ENCODE data around the gene NOS1AP.

Gene NOS1AP

GRCh38 chr1:162218546-162218945 lies 149.1 kb downstream of the NOS1AP start:
- H3K27ac ChIP-seq (ENCODE audit: low read depth, low read length): no peak overlapping the region
- H3K79me2 ChIP-seq (ENCODE audit: control insufficient read depth, insufficient read depth, low read length, unreplicated experiment): no peaks in the 10 kb centered on the region
- peaks cover 8% of the 10 kb centered on the region for H3K27me3 ChIP-seq (ENCODE audit: insufficient read depth, low read length)
- H3K36me3 ChIP-seq (ENCODE audit: insufficient read depth, low read length): no peaks in the 10 kb centered on the region
- H3K4me3 ChIP-seq (ENCODE audit: low read depth, low read length): no peak overlapping the region
- H2AFZ ChIP-seq (ENCODE audit: low read length, unreplicated experiment): no peak overlapping the region
- no peaks in the 10 kb centered on the region for H3K4me1 ChIP-seq (ENCODE audit: control insufficient read depth, insufficient read depth, low read length, unreplicated experiment)

- Histone ChIP-seq H2AFZ (ENCODE audit: low read length, unreplicated experiment) (no peak overlapping the region), H3K27ac (ENCODE audit: low read depth, low read length) (no peak overlapping the region), H3K4me1 (ENCODE audit: control insufficient read depth, insufficient read depth, low read length, unreplicated experiment) (no peaks in the 10 kb centered on the region), H3K79me2 (ENCODE audit: control insufficient read depth, insufficient read depth, low read length, unreplicated experiment) (no peaks in the 10 kb centered on the region), H3K4me3 (ENCODE audit: low read depth, low read length) (no peak overlapping the region), H3K27me3 (ENCODE audit: insufficient read depth, low read length) (peaks cover 4% of the 10 kb centered on the region), H3K36me3 (ENCODE audit: insufficient read depth, low read length) (no peaks in the 10 kb centered on the region)
Observed at GRCh38 chr1:162218975-162219374, 149.5 kb downstream of the NOS1AP start.

GRCh38 chr1:162219461-162219860 lies 150.0 kb downstream of the NOS1AP start:
- H3K4me3 ChIP-seq (ENCODE audit: low read depth, low read length): no peak overlapping the region
- H3K27me3 ChIP-seq (ENCODE audit: insufficient read depth, low read length): no peaks in the 10 kb centered on the region; the same call in 1 of the 2 replicates
- H2AFZ ChIP-seq (ENCODE audit: low read length, unreplicated experiment): no peak overlapping the region
- no peaks in the 10 kb centered on the region for H3K36me3 ChIP-seq (ENCODE audit: insufficient read depth, low read length)
- no peak overlapping the region for H3K27ac ChIP-seq (ENCODE audit: low read depth, low read length)
- H3K4me1 ChIP-seq (ENCODE audit: control insufficient read depth, insufficient read depth, low read length, unreplicated experiment): no peaks in the 10 kb centered on the region
- H3K79me2 ChIP-seq (ENCODE audit: control insufficient read depth, insufficient read depth, low read length, unreplicated experiment): no peaks in the 10 kb centered on the region

- no peak overlapping the region for H3K27ac ChIP-seq (ENCODE audit: low read depth, low read length)
- no peak overlapping the region for H3K4me3 ChIP-seq (ENCODE audit: low read depth, low read length)
- H3K4me1 ChIP-seq (ENCODE audit: control insufficient read depth, insufficient read depth, low read length, unreplicated experiment): no peaks in the 10 kb centered on the region
- no peaks in the 10 kb centered on the region; the same call in 1 of the 2 replicates for H3K27me3 ChIP-seq (ENCODE audit: insufficient read depth, low read length)
- no peaks in the 10 kb centered on the region for H3K79me2 ChIP-seq (ENCODE audit: control insufficient read depth, insufficient read depth, low read length, unreplicated experiment)
- H2AFZ ChIP-seq (ENCODE audit: low read length, unreplicated experiment): no peak overlapping the region
- H3K36me3 ChIP-seq (ENCODE audit: insufficient read depth, low read length): no peaks in the 10 kb centered on the region
Observed at GRCh38 chr1:162220009-162220539, 150.6 kb downstream of the NOS1AP start.

- Histone ChIP-seq H2AFZ (ENCODE audit: low read length, unreplicated experiment) (no peak overlapping the region), H3K79me2 (ENCODE audit: control insufficient read depth, insufficient read depth, low read length, unreplicated experiment) (no peaks in the 10 kb centered on the region), H3K4me3 (ENCODE audit: low read depth, low read length) (no peak overlapping the region), H3K4me1 (ENCODE audit: control insufficient read depth, insufficient read depth, low read length, unreplicated experiment) (no peaks in the 10 kb centered on the region), H3K27me3 (ENCODE audit: insufficient read depth, low read length) (no peaks in the 10 kb centered on the region; the same call in 1 of the 2 replicates), H3K27ac (ENCODE audit: low read depth, low read length) (no peak overlapping the region), H3K36me3 (ENCODE audit: insufficient read depth, low read length) (no peaks in the 10 kb centered on the region)
Observed at GRCh38 chr1:162222014-162222413, 152.5 kb downstream of the NOS1AP start.

GRCh38 chr1:162222730-162223129 lies 153.2 kb downstream of the NOS1AP start:
- no peak overlapping the region for H3K27ac ChIP-seq (ENCODE audit: low read depth, low read length)
- no peak overlapping the region for H3K4me3 ChIP-seq (ENCODE audit: low read depth, low read length)
- no peak overlapping the region for H2AFZ ChIP-seq (ENCODE audit: low read length, unreplicated experiment)
- no peaks in the 10 kb centered on the region for H3K4me1 ChIP-seq (ENCODE audit: control insufficient read depth, insufficient read depth, low read length, unreplicated experiment)
- no peaks in the 10 kb centered on the region for H3K36me3 ChIP-seq (ENCODE audit: insufficient read depth, low read length)
- H3K27me3 ChIP-seq (ENCODE audit: insufficient read depth, low read length): no peaks in the 10 kb centered on the region; the same call in 1 of the 2 replicates
- no peaks in the 10 kb centered on the region for H3K79me2 ChIP-seq (ENCODE audit: control insufficient read depth, insufficient read depth, low read length, unreplicated experiment)

- Histone ChIP-seq H3K27ac (ENCODE audit: low read depth, low read length) (no peak overlapping the region), H3K4me1 (ENCODE audit: control insufficient read depth, insufficient read depth, low read length, unreplicated experiment) (no peaks in the 10 kb centered on the region), H3K4me3 (ENCODE audit: low read depth, low read length) (no peak overlapping the region), H3K27me3 (ENCODE audit: insufficient read depth, low read length) (no peaks in the 10 kb centered on the region; the same call in 1 of the 2 replicates), H3K36me3 (ENCODE audit: insufficient read depth, low read length) (no peaks in the 10 kb centered on the region), H2AFZ (ENCODE audit: low read length, unreplicated experiment) (no peak overlapping the region), H3K79me2 (ENCODE audit: control insufficient read depth, insufficient read depth, low read length, unreplicated experiment) (no peaks in the 10 kb centered on the region)
Observed at GRCh38 chr1:162223488-162223887, 154.0 kb downstream of the NOS1AP start.

GRCh38 chr1:162224267-162224666 lies 154.8 kb downstream of the NOS1AP start:
- no peaks in the 10 kb centered on the region; the same call in 1 of the 2 replicates for H3K27me3 ChIP-seq (ENCODE audit: insufficient read depth, low read length)
- no peak overlapping the region for H3K4me3 ChIP-seq (ENCODE audit: low read depth, low read length)
- no peaks in the 10 kb centered on the region for H3K4me1 ChIP-seq (ENCODE audit: control insufficient read depth, insufficient read depth, low read length, unreplicated experiment)
- H3K79me2 ChIP-seq (ENCODE audit: control insufficient read depth, insufficient read depth, low read length, unreplicated experiment): no peaks in the 10 kb centered on the region
- no peaks in the 10 kb centered on the region for H3K36me3 ChIP-seq (ENCODE audit: insufficient read depth, low read length)
- H3K27ac ChIP-seq (ENCODE audit: low read depth, low read length): no peak overlapping the region
- H2AFZ ChIP-seq (ENCODE audit: low read length, unreplicated experiment): no peak overlapping the region

- no peaks in the 10 kb centered on the region for H3K79me2 ChIP-seq (ENCODE audit: control insufficient read depth, insufficient read depth, low read length, unreplicated experiment)
- H3K27me3 ChIP-seq (ENCODE audit: insufficient read depth, low read length): peaks cover 5% of the 10 kb centered on the region
- no peaks in the 10 kb centered on the region for H3K36me3 ChIP-seq (ENCODE audit: insufficient read depth, low read length)
- H3K27ac ChIP-seq (ENCODE audit: low read depth, low read length): no peak overlapping the region
- H3K4me3 ChIP-seq (ENCODE audit: low read depth, low read length): no peak overlapping the region
- H2AFZ ChIP-seq (ENCODE audit: low read length, unreplicated experiment): no peak overlapping the region
- H3K4me1 ChIP-seq (ENCODE audit: control insufficient read depth, insufficient read depth, low read length, unreplicated experiment): no peaks in the 10 kb centered on the region
Observed at GRCh38 chr1:162228586-162228985, 159.1 kb downstream of the NOS1AP start.

GRCh38 chr1:162229549-162229948 lies 160.1 kb downstream of the NOS1AP start:
- no peak overlapping the region for H3K27ac ChIP-seq (ENCODE audit: low read depth, low read length)
- H3K36me3 ChIP-seq (ENCODE audit: insufficient read depth, low read length): no peaks in the 10 kb centered on the region
- H3K4me3 ChIP-seq (ENCODE audit: low read depth, low read length): no peak overlapping the region
- H2AFZ ChIP-seq (ENCODE audit: low read length, unreplicated experiment): no peak overlapping the region
- peaks cover 13% of the 10 kb centered on the region for H3K27me3 ChIP-seq (ENCODE audit: insufficient read depth, low read length)
- no peaks in the 10 kb centered on the region for H3K4me1 ChIP-seq (ENCODE audit: control insufficient read depth, insufficient read depth, low read length, unreplicated experiment)
- no peaks in the 10 kb centered on the region for H3K79me2 ChIP-seq (ENCODE audit: control insufficient read depth, insufficient read depth, low read length, unreplicated experiment)

GRCh38 chr1:162230096-162230495 lies 160.6 kb downstream of the NOS1AP start:
- Histone ChIP-seq H2AFZ (ENCODE audit: low read length, unreplicated experiment) (no peak overlapping the region), H3K27ac (ENCODE audit: low read depth, low read length) (no peak overlapping the region), H3K27me3 (ENCODE audit: insufficient read depth, low read length) (peaks cover 16% of the 10 kb centered on the region), H3K4me1 (ENCODE audit: control insufficient read depth, insufficient read depth, low read length, unreplicated experiment) (no peaks in the 10 kb centered on the region), H3K36me3 (ENCODE audit: insufficient read depth, low read length) (no peaks in the 10 kb centered on the region), H3K79me2 (ENCODE audit: control insufficient read depth, insufficient read depth, low read length, unreplicated experiment) (no peaks in the 10 kb centered on the region), H3K4me3 (ENCODE audit: low read depth, low read length) (no peak overlapping the region)

Data from ACC112 (cell line).